ENCODE results near the gene HCFC1.

HCFC1 gene

DNA sequence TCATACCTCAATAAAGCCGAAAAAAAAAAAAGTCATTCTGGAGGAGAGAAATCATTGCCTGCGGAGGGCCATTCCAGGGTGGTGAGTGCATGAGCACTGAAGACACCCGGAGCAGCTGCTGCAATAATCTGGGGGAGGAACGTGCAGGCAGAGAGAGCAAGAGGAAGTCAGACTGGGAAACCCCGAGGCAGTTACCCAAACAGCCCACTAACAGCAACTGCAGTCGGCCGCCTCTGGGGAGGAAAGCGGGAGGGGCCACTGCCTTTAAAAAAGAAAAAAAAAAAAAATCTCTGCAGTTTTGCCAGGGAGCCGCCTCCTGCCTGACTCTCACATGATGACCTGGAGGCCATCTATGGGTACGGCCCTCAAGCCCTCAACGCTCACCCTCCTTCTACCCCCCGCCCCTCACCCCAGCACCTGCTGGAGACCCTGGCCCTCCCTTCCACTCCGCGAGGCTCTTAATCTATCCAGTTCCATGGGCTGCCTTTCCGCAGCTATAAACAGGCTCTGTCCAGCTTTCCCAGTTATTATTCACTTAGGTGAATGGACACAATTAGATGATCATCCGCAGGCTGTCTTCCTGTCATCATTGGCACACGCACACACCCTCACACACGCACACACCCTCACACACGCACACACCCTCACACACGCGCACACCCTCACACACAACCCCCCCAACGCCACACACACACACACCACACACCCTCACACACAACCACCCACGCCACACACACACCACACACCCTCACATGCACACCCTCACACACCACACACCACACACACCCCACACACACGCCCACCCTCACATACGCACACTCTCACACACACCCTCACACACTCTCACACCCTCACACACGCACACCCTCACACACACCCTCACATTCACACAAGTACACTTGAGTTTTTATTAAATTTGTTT is 70.5 kb downstream of the HCFC1 start:
- DNase-seq: no peak

DNA sequence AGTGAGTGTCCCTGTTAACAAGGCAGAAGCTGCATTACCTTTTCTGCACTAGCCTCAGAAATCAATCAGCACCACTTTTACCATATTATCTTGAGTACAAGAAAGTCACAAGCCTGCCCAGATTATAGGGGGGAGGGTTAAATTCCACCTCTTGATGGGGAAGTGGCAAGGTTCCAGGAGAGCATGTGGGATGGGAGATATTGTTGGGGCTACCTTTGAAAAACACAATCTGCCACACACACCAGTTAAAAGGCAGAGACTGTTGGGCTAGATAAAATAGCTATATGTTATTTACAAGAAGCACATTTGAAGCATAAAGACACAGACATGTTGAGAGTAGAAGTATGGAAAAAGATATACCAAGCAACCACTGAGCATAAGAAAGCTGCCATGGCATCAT is 73.7 kb downstream of the HCFC1 start:
- no peak for DNase-seq
